Fibroblast of skin of left quadriceps (primary cell): ENCODE data around the gene CTDNEP1.

ENCODE experiments used
- DNase-seq, 2 experiments: peaks; one replicate each; pipeline ENCODE4 v3.0.0-alpha.2; 2013; ENCODE audit warnings: low read depth in 2 of 2

The CTDNEP1 gene

GRCh38 chr17:7215136-7215638, 36.3 kb downstream of the CTDNEP1 start:
- DNase-seq = no peak

GRCh38 chr17:7214300-7215135, 37.0 kb downstream of the CTDNEP1 start:
- peak; percentile 94 to 95 for DNase-seq

GRCh38 chr17:7213895-7214299, 37.6 kb downstream of the CTDNEP1 start:
- no peak for DNase-seq

- DNase-seq = no peak
Observed at GRCh38 chr17:7211491-7212273, 39.9 kb downstream of the CTDNEP1 start.

GRCh38 chr17:7208754-7209460, 42.6 kb downstream of the CTDNEP1 start:
- DNase-seq = no peak

- DNase-seq = no peak
Observed at GRCh38 chr17:7208027-7208571, 43.4 kb downstream of the CTDNEP1 start.

GRCh38 chr17:7207120-7208001, 44.2 kb downstream of the CTDNEP1 start:
- no peak for DNase-seq

GRCh38 chr17:7205561-7205960, 46.0 kb downstream of the CTDNEP1 start:
- DNase-seq = no peak

- DNase-seq = peak; percentile 73 to 75
Observed at GRCh38 chr17:7204828-7205461, 46.6 kb downstream of the CTDNEP1 start.

GRCh38 chr17:7204336-7204735, 47.2 kb downstream of the CTDNEP1 start:
- no peak for DNase-seq

- no peak for DNase-seq
Observed at GRCh38 chr17:7203391-7203790, 48.1 kb downstream of the CTDNEP1 start.

GRCh38 chr17:7196651-7197401, 54.7 kb downstream of the CTDNEP1 start:
- DNase-seq = no peak

GRCh38 chr17:7195971-7196370, 55.6 kb downstream of the CTDNEP1 start:
- DNase-seq = no peak
